Cardiac fibroblast (primary cell): ENCODE data around the gene FOXP4.

Source experiments
- DNase-seq, 2 donors: peaks; one replicate each; pipeline versions ENCODE4 v3.0.0 to v3.0.0-alpha.2; 2010; ENCODE audit warnings: low read depth in 2 of 2
- H3K4me3 ChIP-seq, 2 donors: replicated peaks in 1 of 2; 1 replicate in 1 of 2; 2 replicates in 1 of 2; pipeline ENCODE4 v1.5.1; 2011; ENCODE audit warnings: low read depth in 2 of 2, low read length in 2 of 2, mild to moderate bottlenecking in 2 of 2, moderate library complexity in 1 of 2
- CTCF ChIP-seq: IDR thresholded peaks from one replicate; pipeline ENCODE4 v1.5.1; 2011; ENCODE audit warnings: low read depth, mild to moderate bottlenecking, low read length, inconsistent platforms

The FOXP4 gene

GRCh38 chr6:41641352-41641925, 95.3 kb downstream of the FOXP4 start:
- H3K4me3 ChIP-seq: no peak overlapping the region
- no peak for TF ChIP-seq CTCF
- DNase-seq: no peak

- no peak for TF ChIP-seq CTCF
- no peak overlapping the region for H3K4me3 ChIP-seq
Observed at GRCh38 chr6:41642090-41642959, 96.1 kb downstream of the FOXP4 start.

GRCh38 chr6:41642960-41643898, 97.0 kb downstream of the FOXP4 start:
- no peak overlapping the region for H3K4me3 ChIP-seq
- no peak for DNase-seq
- no peak for TF ChIP-seq CTCF

More at GRCh38 chr6:41642090-41642959, 96.1 kb downstream of the FOXP4 start:
- no peak for DNase-seq

- no peak for DNase-seq
- no peak for TF ChIP-seq CTCF
- H3K4me3 ChIP-seq: no peak overlapping the region
Observed at GRCh38 chr6:41643899-41644269, 97.7 kb downstream of the FOXP4 start.

- H3K4me3 ChIP-seq: no peak overlapping the region
- TF ChIP-seq CTCF: no peak
- DNase-seq: no peak
Observed at GRCh38 chr6:41644297-41644879, 98.2 kb downstream of the FOXP4 start.

GRCh38 chr6:41645007-41645618, 98.9 kb downstream of the FOXP4 start:
- no peak for DNase-seq
- no peak for TF ChIP-seq CTCF
- H3K4me3 ChIP-seq: no peak overlapping the region
